MCF 10A (cell line): ENCODE results near the gene EHHADH. TPM values are rescaled to one million over a fixed set of nuclear protein-coding genes. Genes with fewer than 3 reads are reported as not detected.

Experiments
- BruUV-seq: library from RNA; stranded (reverse); fragments of 400-500 nt; replicated peaks from 2 replicates; lab custom pipeline; 2021; lab: Mats Ljungman, UMichigan
- CTCF ChIA-PET: fragments of 300-600 bp; sonication (Branson Sonifier 250); formaldehyde crosslinking; extraction: SDS; loops from one replicate; lab custom pipeline; 2021; ENCODE audit warnings: antibody characterized with exemption, inconsistent platforms; lab: Yijun Ruan, JAX
- POLR2A ChIA-PET: fragments of 300-600, 350-650 bp; sonication (Branson Sonifier 250); formaldehyde crosslinking; extraction: SDS; loops from one replicate; lab custom pipeline; 2020; ENCODE audit warnings: antibody characterized with exemption, inconsistent platforms; lab: Yijun Ruan, JAX
- DNase-seq: peaks from one replicate; pipeline ENCODE4 v3.0.0-alpha.2; 2018; ENCODE audit not compliant: unreplicated experiment
- H3K27ac Mint-ChIP-seq: one replicate; pipeline ENCODE4 v1.8.0; 2022; ENCODE audit warnings: mild to moderate bottlenecking, low read depth, mixed read lengths; ENCODE audit not compliant: unreplicated experiment
- H3K27me3 Mint-ChIP-seq: one replicate; pipeline ENCODE4 v1.8.0; 2022; ENCODE audit warnings: mixed read lengths; ENCODE audit not compliant: insufficient read depth, unreplicated experiment
- H3K36me3 Mint-ChIP-seq: one replicate; pipeline ENCODE4 v1.8.0; 2022; ENCODE audit warnings: mild to moderate bottlenecking, moderate library complexity, mixed read lengths; ENCODE audit not compliant: insufficient read depth, unreplicated experiment
- H3K4me1 Mint-ChIP-seq: one replicate; pipeline ENCODE4 v1.8.0; 2022; ENCODE audit warnings: mixed read lengths; ENCODE audit not compliant: insufficient read depth, unreplicated experiment
- H3K4me3 Mint-ChIP-seq: one replicate; pipeline ENCODE4 v1.8.0; 2022; ENCODE audit warnings: mild to moderate bottlenecking, moderate library complexity, mixed read lengths; ENCODE audit not compliant: unreplicated experiment
- H3K9me3 Mint-ChIP-seq: one replicate; pipeline ENCODE4 v1.8.0; 2022; ENCODE audit warnings: mixed read lengths; ENCODE audit not compliant: unreplicated experiment
- CTCF ChIP-seq: fragments of 200-600 bp; IDR thresholded peaks from one replicate; pipeline ENCODE4 v1.8.0; 2022; ENCODE audit warnings: antibody characterized with exemption, mild to moderate bottlenecking; ENCODE audit not compliant: unreplicated experiment
- intact Hi-C: fragments of 100-400 bp; cut with micrococcal nuclease; formaldehyde crosslinking; loops from 2 replicates; pipeline ENCODE4 v1.14.1; 2022
- total RNA-seq: library from RNA; stranded (reverse); gene quantifications from 2 replicates; pipeline ENCODE4 v1.2.3, GENCODE V29; 2022

Gene EHHADH
- total RNA-seq, 1 experiment from 2014 or later, result 3.2 TPM

- TF ChIP-seq CTCF, result no peak
- peaks cover 21% of the 10 kb centered on the region for H3K27me3 Mint-ChIP-seq
- intact Hi-C loops, result no loop called here
- H3K4me3 Mint-ChIP-seq, result no peak overlapping the region
- no peak overlapping the region for H3K27ac Mint-ChIP-seq
- H3K4me1 Mint-ChIP-seq, result no peaks in the 10 kb centered on the region
- CTCF ChIA-PET, result interaction anchor here (0.6 to 2.1 kb wide), 6 partner anchors 12 to 697 kb away, joined by 3 to 9 read pairs (median 3); no protein-coding TSS in a partner anchor
- BruUV-seq, result no TSS peak
- H3K36me3 Mint-ChIP-seq, result no peaks in the 10 kb centered on the region
- no peak for DNase-seq
- POLR2A ChIA-PET, result interaction anchor here (0.7 kb wide), 1 partner anchor 11 kb away, joined by 3 read pairs; no protein-coding TSS in a partner anchor
- H3K9me3 Mint-ChIP-seq, result no peaks in the 10 kb centered on the region
These were observed 89.2 kb downstream of the EHHADH start for GRCh38 chr3:185164428-185165217.

- POLR2A ChIA-PET, result no interaction called here
- H3K27me3 Mint-ChIP-seq, result peaks cover 40% of the 10 kb centered on the region
- no peak overlapping the region for H3K27ac Mint-ChIP-seq
- CTCF ChIA-PET, result interaction anchor here (2.1 kb wide), 1 partner anchor 14 kb away, joined by 9 read pairs; no protein-coding TSS in a partner anchor
- H3K36me3 Mint-ChIP-seq, result no peaks in the 10 kb centered on the region
- no peaks in the 10 kb centered on the region for H3K4me1 Mint-ChIP-seq
- intact Hi-C loops, result no loop called here
- no peak for DNase-seq
- no peaks in the 10 kb centered on the region for H3K9me3 Mint-ChIP-seq
- BruUV-seq, result no TSS peak
- TF ChIP-seq CTCF, result no peak
- H3K4me3 Mint-ChIP-seq, result no peak overlapping the region
These were observed 91.2 kb downstream of the EHHADH start for GRCh38 chr3:185162634-185163033.

GRCh38 chr3:185161761-185162160, 92.1 kb downstream of the EHHADH start:
- ChIA-PET CTCF (no interaction called here), POLR2A (no interaction called here)
- Mint-ChIP-seq H3K9me3 (no peaks in the 10 kb centered on the region), H3K27me3 (peaks cover 49% of the 10 kb centered on the region), H3K36me3 (no peaks in the 10 kb centered on the region), H3K4me3 (no peak overlapping the region), H3K4me1 (no peaks in the 10 kb centered on the region), H3K27ac (no peak overlapping the region)
- no TSS peak for BruUV-seq
- no peak for DNase-seq
- intact Hi-C loops, result no loop called here
- no peak for TF ChIP-seq CTCF

GRCh38 chr3:185157347-185157746, 96.5 kb downstream of the EHHADH start:
- Mint-ChIP-seq H3K36me3 (no peaks in the 10 kb centered on the region), H3K4me1 (no peaks in the 10 kb centered on the region), H3K9me3 (no peaks in the 10 kb centered on the region), H3K27me3 (peaks cover 51% of the 10 kb centered on the region), H3K27ac (no peak overlapping the region), H3K4me3 (no peak overlapping the region)
- ChIA-PET CTCF (interaction anchor here (0.8 to 1.9 kb wide), 2 partner anchors 10 to 19 kb away, joined by 4 to 6 read pairs; no protein-coding TSS in a partner anchor), POLR2A (interaction anchor here (1.0 kb wide), 1 partner anchor 10 kb away, joined by 3 read pairs; no protein-coding TSS in a partner anchor)
- TF ChIP-seq CTCF, result no peak
- BruUV-seq, result no TSS peak
- intact Hi-C loops, result no loop called here
- no peak for DNase-seq
